Sciatic nerve (tissue), 1 donor: ENCODE results near the gene GTF2F2. TPM values are rescaled to one million over a fixed set of nuclear protein-coding genes. Genes with fewer than 3 reads are reported as not detected.

Source experiments
- total RNA-seq: library from RNA; stranded (reverse); fragmentation: NEBNext Ultra II Directional; extraction: Animal tissue kit (Norgen Biotek cat#: 25700); gene quantifications from one replicate; pipeline ENCODE4 v1.2.1, GENCODE V29; 2021
- donor health status: DM: no; HTN: no; CAD: no.

The GTF2F2 gene
- total RNA-seq, 1 donor from 2014 or later, result 37.1 TPM

Other genes with a start within 250 kb of the GTF2F2 start
- gene NUFIP1, start 131.0 kb upstream of the GTF2F2 start, total RNA-seq, result 6.3 TPM
- gene GPALPP1, start 131.0 kb upstream of the GTF2F2 start, total RNA-seq, result 35.0 TPM
- 26.3 TPM for gene KCTD4, start 80.5 kb downstream of the GTF2F2 start, total RNA-seq
- gene TPT1, start 220.7 kb downstream of the GTF2F2 start, total RNA-seq, result 3,518 TPM